HepG2 (cell line): ENCODE measurements around the gene CEP57L1. TPM values are rescaled to one million over a fixed set of nuclear protein-coding genes. Genes with fewer than 3 reads are reported as not detected.

ENCODE experiments used
- ATAC-seq: fragments of 200-7000 bp; cut with Tn5 transposase; 3 replicates; pipeline ENCODE4 v1.9.1; 2020; ENCODE audit warnings: mild to moderate bottlenecking, moderate library complexity
- Bru-seq: library from RNA; stranded (reverse); fragments of 400-500 nt; gene quantifications from one replicate; lab custom pipeline; 2021; lab: Mats Ljungman, UMichigan
- BruChase-seq, 2 experiments: library from RNA; stranded (reverse); fragments of 400-500 nt; gene quantifications; one replicate each; lab custom pipeline; 2021; lab: Mats Ljungman, UMichigan
- BruUV-seq: library from RNA; stranded (reverse); fragments of 400-500 nt; replicated peaks from 2 replicates; lab custom pipeline; 2021; lab: Mats Ljungman, UMichigan
- CTCF ChIA-PET: fragments of 300-600 bp; formaldehyde crosslinking; extraction: SDS; loops from one replicate; lab custom pipeline; 2021; ENCODE audit warnings: low total read pairs, inconsistent platforms, low intra/inter-chr PET ratio; lab: Yijun Ruan, JAX
- POLR2A ChIA-PET: fragments of 350-600 bp; sonication (Branson Sonifier 250); formaldehyde crosslinking; loops from one replicate; lab custom pipeline; 2020; ENCODE audit warnings: antibody characterized with exemption, inconsistent platforms; lab: Yijun Ruan, JAX
- DNase-seq: peaks from one replicate; pipeline ENCODE4 v3.0.0-alpha.2; 2015; ENCODE audit warnings: low spot score
- FAIRE-seq: peaks from 3 replicates; lab custom pipeline; 2011; peaks lifted over from hg19 to GRCh38; lab: Jason Lieb, UNC
- H2AFZ ChIP-seq: one replicate; pipeline ENCODE4 v1.6.1; 2011; ENCODE audit warnings: low read length, inconsistent platforms
- H3K27ac ChIP-seq: fragments of 300-600 bp; 3 replicates; pipeline ENCODE4 v1.8.0; 2011; ENCODE audit warnings: mixed run types, mild to moderate bottlenecking, mixed read lengths, low read length, inconsistent platforms; ENCODE audit not compliant: insufficient read depth; ENCODE audit errors: extremely low read length
- H3K27me3 ChIP-seq, 2 experiments: fragments of 200-600 bp in 1 of 2; 2 replicates in 1 of 2; 3 replicates in 1 of 2; pipeline versions ENCODE4 v1.6.0 to v1.8.0; 2011; ENCODE audit warnings: low read length in 2 of 2, mild to moderate bottlenecking in 2 of 2, moderate library complexity in 2 of 2, inconsistent platforms in 1 of 2; ENCODE audit not compliant: insufficient read depth in 2 of 2, control insufficient read depth in 1 of 2
- H3K36me3 ChIP-seq, 2 experiments: fragments of 200-600 bp in 1 of 2; replicated peaks in 1 of 2; 2 replicates in 1 of 2; 3 replicates in 1 of 2; pipeline versions ENCODE4 v1.5.1 to v1.8.0; 2011; ENCODE audit warnings: low read length in 2 of 2, inconsistent platforms in 1 of 2; ENCODE audit not compliant: insufficient read depth in 2 of 2, control insufficient read depth in 1 of 2
- H3K4me1 ChIP-seq: 2 replicates; pipeline ENCODE4 v1.5.1; 2012; ENCODE audit warnings: low read length, inconsistent platforms; ENCODE audit not compliant: insufficient read depth
- H3K4me2 ChIP-seq: 2 replicates; pipeline ENCODE4 v1.6.0; 2011; ENCODE audit warnings: low read depth, low read length, inconsistent platforms
- H3K4me3 ChIP-seq, 3 experiments: fragments of 200-600 bp in 1 of 3; sonication (generic), shearing (Covaris generic) in 1 of 3; replicated peaks in 1 of 3; 2 replicates each; pipeline ENCODE4 v1.5.1; 2011 to 2016; ENCODE audit warnings: low read length in 3 of 3, inconsistent platforms in 2 of 3, low read depth in 2 of 3, mild to moderate bottlenecking in 2 of 3, control low read depth in 1 of 3, mixed read lengths in 1 of 3; ENCODE audit not compliant: insufficient read depth in 1 of 3
- H3K79me2 ChIP-seq: one replicate; pipeline ENCODE4 v1.6.1; 2011; ENCODE audit warnings: low read length, inconsistent platforms; ENCODE audit not compliant: insufficient read depth
- H3K9ac ChIP-seq: 2 replicates; pipeline ENCODE4 v1.6.0; 2011; ENCODE audit warnings: mild to moderate bottlenecking, low read depth, low read length, inconsistent platforms; ENCODE audit not compliant: insufficient read depth
- H3K9me3 ChIP-seq: 2 replicates; pipeline ENCODE4 v1.5.1; 2012; ENCODE audit warnings: mild to moderate bottlenecking, low read length
- H4K20me1 ChIP-seq: 2 replicates; pipeline ENCODE4 v1.6.0; 2011; ENCODE audit warnings: inconsistent platforms, mild to moderate bottlenecking, low read length, moderate library complexity; ENCODE audit not compliant: insufficient read depth
- DNMT1 ChIP-seq: sonication (generic); formaldehyde crosslinking; IDR thresholded peaks from 2 replicates; pipeline ENCODE4 v1.5.1; 2020; ENCODE audit warnings: mild to moderate bottlenecking, missing genetic modification reagents
- HMGXB4 ChIP-seq, 2 experiments: sonication (generic) in 1 of 2; formaldehyde crosslinking in 1 of 2; IDR thresholded peaks; 2 replicates each; pipeline versions ENCODE4 v1.4.0 to v1.6.1; 2018 to 2020; ENCODE audit warnings: missing genetic modification reagents in 2 of 2, borderline replicate concordance in 1 of 2, low read depth in 1 of 2, mild to moderate bottlenecking in 1 of 2, missing biosample characterization in 1 of 2
- MIXL1 ChIP-seq: IDR thresholded peaks from 2 replicates; pipeline ENCODE4 v1.6.1; 2016
- ZBTB39 ChIP-seq: sonication (generic); formaldehyde crosslinking; IDR thresholded peaks from 2 replicates; pipeline ENCODE4 v1.5.0; 2020; ENCODE audit warnings: missing genetic modification reagents
- ZNF530 ChIP-seq: sonication (generic); formaldehyde crosslinking; IDR thresholded peaks from 2 replicates; pipeline ENCODE4 v1.5.0; 2020; ENCODE audit warnings: low read depth, mild to moderate bottlenecking, missing genetic modification reagents
- ZNF747 ChIP-seq: sonication (generic); formaldehyde crosslinking; IDR thresholded peaks from 2 replicates; pipeline ENCODE4 v1.8.1; 2023; ENCODE audit warnings: missing genetic modification reagents, mild to moderate bottlenecking, borderline replicate concordance
- ZNF784 ChIP-seq: sonication (generic); formaldehyde crosslinking; IDR thresholded peaks from 2 replicates; pipeline ENCODE4 v1.5.1; 2020; ENCODE audit warnings: missing genetic modification reagents, mild to moderate bottlenecking, borderline replicate concordance
- ZNF839 ChIP-seq: sonication (generic); formaldehyde crosslinking; IDR thresholded peaks from 2 replicates; pipeline ENCODE4 v1.4.0; 2020; ENCODE audit warnings: missing genetic modification reagents, mild to moderate bottlenecking, borderline replicate concordance
- ZSCAN30 ChIP-seq: sonication (generic); formaldehyde crosslinking; IDR thresholded peaks from 2 replicates; pipeline ENCODE4 v1.5.0; 2020; ENCODE audit warnings: mild to moderate bottlenecking, missing genetic modification reagents
- WGBS: methylation state at CpG from one replicate; pipeline ENCODE4 v1.1.6; 2017; ENCODE audit warnings: low lambda C conversion rate; 5-methylcytosine and 5-hydroxymethylcytosine counted together
- in situ Hi-C: cut with HindIII; loops from 2 replicates; pipeline ENCODE4 v1.10.0; 2017; ENCODE audit warnings: low pct_unique_long_range_greater_than_20kb; ENCODE audit not compliant: extremely low pct_ligation_motif_present
- intact Hi-C: fragments of 100-400 bp; cut with micrococcal nuclease; formaldehyde crosslinking; loops from one replicate; pipeline ENCODE4 v1.10.0; 2022; ENCODE audit not compliant: unreplicated experiment
- long read RNA-seq, 2 experiments: library from RNA in 1 of 2; library from polyadenylated mRNA in 1 of 2; stranded (forward) in 1 of 2; unstranded in 1 of 2; transcript quantifications; one replicate each; pipeline ENCODE4 v2.0.0, GENCODE V29; 2019 to 2022
- polyA minus RNA-seq, 3 experiments: library from RNA; depleted of rRNA, polyadenylated mRNA; stranded (reverse); fragments of >200 nt; gene quantifications; 2 replicates each; pipeline ENCODE4 v1.2.3, GENCODE V29; 2011; ENCODE audit warnings: low replicate concordance in 1 of 3
- polyA plus RNA-seq, 8 experiments: library from polyadenylated mRNA; depleted of rRNA in 3 of 8; stranded (reverse) in 7 of 8; unstranded in 1 of 8; fragments of >200 nt; fragmentation: Illumina TruSeq in 4 of 8; extraction: Trizol in 4 of 8; gene quantifications; 2 replicates each; pipeline versions ENCODE4 v1.2.1 to v1.2.3, GENCODE V29; 2011 to 2016; ENCODE audit warnings: low read depth in 4 of 8, missing spikeins in 1 of 8, mixed read lengths in 1 of 8; ENCODE audit not compliant: insufficient read depth in 1 of 8
- total RNA-seq, 5 experiments: library from RNA; depleted of rRNA; stranded (reverse); fragments of >200 nt; fragmentation: Illumina TruSeq; extraction: Trizol; gene quantifications; 2 replicates each; pipeline ENCODE4 v1.2.3, GENCODE V29; 2016; ENCODE audit warnings: low read depth in 1 of 5

The CEP57L1 gene
- total RNA-seq (2016; rRNA removed; fragmentation: Illumina TruSeq; extraction: Trizol) (15.5 and 20.7 TPM in 2 replicates), polyA plus RNA-seq (2011; rRNA removed) (5.5 and 7.7 TPM in 2 replicates), polyA minus RNA-seq (2011; rRNA and poly(A)+ RNA removed; ENCODE audit: low replicate concordance) (3.1 and 14.4 TPM in 2 replicates), Bru-seq, nascent RNA (percentile 49 among the genes with signal in this experiment), BruChase-seq, experiment 1, labeled RNA remaining after a 6-hour chase (percentile 43 among the genes with signal in this experiment), BruChase-seq, experiment 2, labeled RNA remaining after a 2-hour chase (percentile 49 among the genes with signal in this experiment)
- total RNA-seq (2016; cell fraction: cytosol; rRNA removed; fragmentation: Illumina TruSeq; extraction: Trizol; ENCODE audit: low read depth), result 20.5 and 21.1 TPM in 2 replicates
- 16.4 and 22.3 TPM in 2 replicates for total RNA-seq (2016; cell fraction: insoluble cytoplasmic fraction; rRNA removed; fragmentation: Illumina TruSeq; extraction: Trizol)
- total RNA-seq (2016; cell fraction: membrane; rRNA removed; fragmentation: Illumina TruSeq; extraction: Trizol), result 12.0 and 13.3 TPM in 2 replicates
- 12.7 and 13.1 TPM in 2 replicates for total RNA-seq (2016; cell fraction: nucleus; rRNA removed; fragmentation: Illumina TruSeq; extraction: Trizol)
- 2.6 TPM in 2 replicates for polyA plus RNA-seq (2011; cell fraction: cytosol; rRNA removed)
- polyA plus RNA-seq (2011; cell fraction: nucleus; rRNA removed), result 3.6 and 5.3 TPM in 2 replicates
- polyA plus RNA-seq (2012), result 3.4 and 6.8 TPM in 2 replicates
- polyA plus RNA-seq (2016; cell fraction: cytosol; fragmentation: Illumina TruSeq; extraction: Trizol; ENCODE audit: low read depth), result 1.7 and 3.0 TPM in 2 replicates
- 15.9 and 16.9 TPM in 2 replicates for polyA plus RNA-seq (2016; cell fraction: insoluble cytoplasmic fraction; fragmentation: Illumina TruSeq; extraction: Trizol; ENCODE audit: low read depth)
- 4.1 and 4.6 TPM in 2 replicates for polyA plus RNA-seq (2016; cell fraction: membrane; fragmentation: Illumina TruSeq; extraction: Trizol; ENCODE audit: low read depth)
- 9.7 and 9.9 TPM in 2 replicates for polyA plus RNA-seq (2016; cell fraction: nucleus; fragmentation: Illumina TruSeq; extraction: Trizol; ENCODE audit: insufficient read depth, low read depth)
- 6.2 and 6.4 TPM in 2 replicates for polyA minus RNA-seq (2011; cell fraction: cytosol; rRNA and poly(A)+ RNA removed)
- 15.9 and 20.3 TPM in 2 replicates for polyA minus RNA-seq (2011; cell fraction: nucleus; rRNA and poly(A)+ RNA removed)
- long read RNA-seq, experiment 1, partial matches to known transcripts, result 1 of 2 reads
- long read RNA-seq, experiment 1, other reads (novel, unspliced or antisense), result 1 of 2 reads
- long read RNA-seq, experiment 2, partial matches to known transcripts, result 2 of 3 reads
- long read RNA-seq, experiment 2, other reads (novel, unspliced or antisense), result 1 of 3 reads

GRCh38 chr6:109095036-109095834 lies at the start of gene CEP57L1:
Gene CEP57L1, plus strand, starts transcription at chr6:109095507. Its CDS starts 49,715 bp downstream, at chr6:109145222.
- intact Hi-C loops, result loop anchor here (5.0 kb wide), 1 partner anchor 287 kb away; the partner anchor contains the start of gene CD164
- Histone ChIP-seq H2AFZ (peak within 1 kb of the TSS; percentile 97), H4K20me1 (peaks cover 12% of the 10 kb centered on the region), H3K4me1 (peaks cover 45% of the 10 kb centered on the region), H3K27me3 (no peaks in the 10 kb centered on the region; a peak in 1 of 5 replicates), H3K4me2 (peak within 1 kb of the TSS; percentile 89), H3K79me2 (peaks cover 47% of the 10 kb centered on the region), H3K27ac (peak within 1 kb of the TSS; percentile 96), H3K9ac (peak within 1 kb of the TSS; percentile 89), H3K4me3 (peak within 1 kb of the TSS; percentile 74 to 98 (median 89)), H3K9me3 (no peaks in the 10 kb centered on the region), H3K36me3 (no peaks in the 10 kb centered on the region)
- TSS peak; percentile 74 for BruUV-seq
- under 1% methylated on average over 30 of the region's 49 CpGs for WGBS
- in situ Hi-C loops, result no loop called here
- FAIRE-seq, result peak; percentile 78
- peak; percentile 81 for ATAC-seq
- DNase-seq, result peak; percentile 93
- ChIA-PET CTCF (no interaction called here), POLR2A (interaction anchor here (0.9 to 2.4 kb wide), 16 partner anchors 13 to 1137 kb away, joined by 3 to 18 read pairs (median 5); partner anchors contain the start of genes ARMC2, FOXO3, SEC63 and SNX3)
- no peak for TF ChIP-seq DNMT1 (CRISPR knock-in tag)
- no peak for TF ChIP-seq ZNF530 (CRISPR knock-in tag)
- no peak for TF ChIP-seq ZNF784 (CRISPR knock-in tag)
- peak; percentile 54; the same call in 1 of the 2 replicates for TF ChIP-seq ZNF747 (CRISPR knock-in tag)
- TF ChIP-seq ZNF839 (CRISPR knock-in tag), result no peak
- peak in 1 of 2 experiments; percentile 22; a peak in 1 of 4 replicates for TF ChIP-seq HMGXB4 (CRISPR knock-in tag; IDR thresholded peaks at IDR 0.05; ENCODE audit: borderline replicate concordance in 1 of 2, low read depth in 1 of 2)
- TF ChIP-seq MIXL1 (CRISPR knock-in tag), result peak; percentile 32; the same call in 1 of the 2 replicates
- TF ChIP-seq ZBTB39 (CRISPR knock-in tag), result no peak
- TF ChIP-seq ZSCAN30 (CRISPR knock-in tag), result no peak
